GM10248 (cell line): Measurements from ENCODE around the gene THSD8.
A peak's percentile ranks its signal among the peaks of the same experiment; 100 is the strongest.

Experiments used
- CTCF ChIA-PET: fragments of 300-600 bp; sonication (Branson Sonifier 250); formaldehyde crosslinking; extraction: SDS; loops from one replicate; lab custom pipeline; 2021; ENCODE audit warnings: antibody characterized with exemption; lab: Yijun Ruan, JAX
- POLR2A ChIA-PET: fragments of 350-650 bp; sonication (Branson Sonifier 250); formaldehyde crosslinking; extraction: SDS; loops from one replicate; lab custom pipeline; 2020; ENCODE audit warnings: antibody characterized with exemption; lab: Yijun Ruan, JAX
- DNase-seq: peaks from one replicate; pipeline ENCODE4 v3.0.0; 2012; ENCODE audit errors: extremely low spot score
- TF ChIP-seq, protein P1 (sequence below): IDR thresholded peaks from 2 replicates; pipeline ENCODE4 v1.5.1; 2012; ENCODE audit warnings: mild to moderate bottlenecking, low read depth; ENCODE audit errors: extremely low read depth, missing control alignments, control extremely low read depth

Gene THSD8

DNA sequence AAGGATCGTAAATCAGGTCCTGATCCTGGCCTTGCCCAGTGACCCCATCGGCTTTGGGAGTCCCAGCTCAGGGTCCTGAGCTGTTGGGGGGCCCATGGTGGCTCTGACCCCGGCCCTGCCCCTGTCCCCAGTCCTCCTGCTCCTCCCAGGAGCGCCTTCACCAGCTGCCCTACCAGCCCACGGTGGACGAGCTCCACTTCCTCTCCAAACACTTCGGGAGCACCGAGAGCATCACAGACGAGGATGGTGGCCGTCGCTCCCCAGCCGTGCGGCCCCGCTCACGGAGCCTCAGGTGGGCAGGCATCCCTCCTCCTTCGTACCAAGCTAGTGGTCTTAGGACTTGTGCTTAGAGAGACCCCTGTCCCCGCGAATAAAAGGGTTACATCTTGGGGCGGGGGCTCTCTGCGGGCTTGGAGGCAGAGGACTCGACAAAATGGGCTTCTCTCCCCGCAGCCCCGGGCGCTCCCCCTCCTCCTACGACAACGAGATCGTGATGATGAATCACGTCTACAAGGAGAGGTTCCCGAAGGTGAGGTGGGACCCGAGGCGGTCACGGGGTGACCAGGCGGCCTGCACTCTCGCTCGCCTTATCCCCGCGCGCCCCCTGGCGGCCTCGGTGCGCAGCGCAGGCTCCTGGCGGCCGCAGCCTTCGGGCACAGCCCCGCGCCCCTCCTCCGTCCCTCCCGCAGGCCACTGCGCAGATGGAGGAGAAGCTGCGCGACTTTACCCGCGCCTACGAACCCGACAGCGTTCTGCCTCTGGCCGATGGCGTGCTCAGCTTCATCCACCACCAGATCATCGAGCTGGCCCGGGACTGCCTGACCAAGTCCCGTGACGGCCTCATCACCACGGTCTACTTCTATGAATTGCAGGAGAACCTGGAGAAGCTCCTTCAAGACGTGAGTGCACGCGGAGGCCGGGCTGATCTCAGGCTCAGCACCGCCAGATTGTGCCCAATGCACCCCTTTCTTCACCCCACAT, 45.6 kb downstream of the THSD8 start:
- POLR2A ChIA-PET = interaction anchor here (0.8 to 1.0 kb wide), 2 partner anchors 56 kb away, joined by 3 to 4 read pairs; partner anchors contain the start of gene JUNB
- CTCF ChIA-PET = interaction anchor here (0.6 to 11.3 kb wide), 57 partner anchors 10 to 286 kb away, joined by 3 to 369 read pairs (median 5); partner anchors contain the start of genes DHPS, DNASE2, GCDH and HOOK2
- TF ChIP-seq, protein P1, sequence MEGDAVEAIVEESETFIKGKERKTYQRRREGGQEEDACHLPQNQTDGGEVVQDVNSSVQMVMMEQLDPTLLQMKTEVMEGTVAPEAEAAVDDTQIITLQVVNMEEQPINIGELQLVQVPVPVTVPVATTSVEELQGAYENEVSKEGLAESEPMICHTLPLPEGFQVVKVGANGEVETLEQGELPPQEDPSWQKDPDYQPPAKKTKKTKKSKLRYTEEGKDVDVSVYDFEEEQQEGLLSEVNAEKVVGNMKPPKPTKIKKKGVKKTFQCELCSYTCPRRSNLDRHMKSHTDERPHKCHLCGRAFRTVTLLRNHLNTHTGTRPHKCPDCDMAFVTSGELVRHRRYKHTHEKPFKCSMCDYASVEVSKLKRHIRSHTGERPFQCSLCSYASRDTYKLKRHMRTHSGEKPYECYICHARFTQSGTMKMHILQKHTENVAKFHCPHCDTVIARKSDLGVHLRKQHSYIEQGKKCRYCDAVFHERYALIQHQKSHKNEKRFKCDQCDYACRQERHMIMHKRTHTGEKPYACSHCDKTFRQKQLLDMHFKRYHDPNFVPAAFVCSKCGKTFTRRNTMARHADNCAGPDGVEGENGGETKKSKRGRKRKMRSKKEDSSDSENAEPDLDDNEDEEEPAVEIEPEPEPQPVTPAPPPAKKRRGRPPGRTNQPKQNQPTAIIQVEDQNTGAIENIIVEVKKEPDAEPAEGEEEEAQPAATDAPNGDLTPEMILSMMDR = peak; percentile 99

More for the DNA sequence above, 45.6 kb downstream of the THSD8 start:
- peak; percentile 93 for DNase-seq
